ENCODE measurements around the gene TXNDC11. TPM values are rescaled to one million over a fixed set of nuclear protein-coding genes. Genes with fewer than 3 reads are reported as not detected.
A peak's percentile ranks its signal among the peaks of the same experiment; 100 is the strongest.

Gene TXNDC11
- total RNA-seq, 1 donor from 2014 or later: 99.2 TPM

GRCh38 chr16:11639008-11639562, 103.6 kb downstream of the TXNDC11 start:
- DNase-seq: no peak
- Histone ChIP-seq H3K36me3 (no peaks in the 10 kb centered on the region), H3K4me3 (no peak overlapping the region), H3K9me3 (no peaks in the 10 kb centered on the region), H3K27me3 (no peaks in the 10 kb centered on the region), H3K27ac (peak overlapping the region; percentile 92), H3K4me1 (peaks cover 22% of the 10 kb centered on the region)
- TF ChIP-seq CTCF (IDR thresholded peaks at IDR 0.05): no peak
- no peak for ATAC-seq
- intact Hi-C loops (cut with DNase I): no loop called here

GRCh38 chr16:11638140-11638539, 104.5 kb downstream of the TXNDC11 start:
- intact Hi-C loops (cut with DNase I): no loop called here

GRCh38 chr16:11637320-11637719, 105.3 kb downstream of the TXNDC11 start:
- Histone ChIP-seq H3K27ac (no peak overlapping the region), H3K4me1 (peaks cover 38% of the 10 kb centered on the region), H3K36me3 (no peaks in the 10 kb centered on the region), H3K27me3 (no peaks in the 10 kb centered on the region), H3K4me3 (no peak overlapping the region), H3K9me3 (no peaks in the 10 kb centered on the region)
- no peak for DNase-seq
- ATAC-seq: no peak
- intact Hi-C loops (cut with DNase I): no loop called here
- TF ChIP-seq CTCF (IDR thresholded peaks at IDR 0.05): no peak

More at GRCh38 chr16:11638140-11638539, 104.5 kb downstream of the TXNDC11 start:
- ATAC-seq: no peak
- H3K4me1 ChIP-seq: peaks cover 32% of the 10 kb centered on the region
- DNase-seq: no peak
- no peak overlapping the region for H3K27ac ChIP-seq
- no peak for TF ChIP-seq CTCF (IDR thresholded peaks at IDR 0.05)
- no peak overlapping the region for H3K4me3 ChIP-seq
- H3K27me3 ChIP-seq: no peaks in the 10 kb centered on the region
- H3K9me3 ChIP-seq: no peaks in the 10 kb centered on the region
- H3K36me3 ChIP-seq: no peaks in the 10 kb centered on the region

- Histone ChIP-seq H3K4me1 (peaks cover 42% of the 10 kb centered on the region), H3K27me3 (no peaks in the 10 kb centered on the region), H3K4me3 (no peak overlapping the region), H3K36me3 (no peaks in the 10 kb centered on the region), H3K9me3 (no peaks in the 10 kb centered on the region), H3K27ac (no peak overlapping the region)
- DNase-seq (no peak), ATAC-seq (peak; percentile 67)
- TF ChIP-seq CTCF (IDR thresholded peaks at IDR 0.05): no peak
- intact Hi-C loops (cut with DNase I): no loop called here
These were observed 106.4 kb downstream of the TXNDC11 start for GRCh38 chr16:11636172-11636721.

- Histone ChIP-seq H3K27me3 (no peaks in the 10 kb centered on the region), H3K4me1 (peaks cover 40% of the 10 kb centered on the region), H3K27ac (no peak overlapping the region), H3K4me3 (no peak overlapping the region), H3K36me3 (no peaks in the 10 kb centered on the region), H3K9me3 (no peaks in the 10 kb centered on the region)
- DNase-seq (no peak), ATAC-seq (no peak)
- TF ChIP-seq CTCF (IDR thresholded peaks at IDR 0.05): no peak
- intact Hi-C loops (cut with DNase I): no loop called here
These were observed 106.9 kb downstream of the TXNDC11 start for GRCh38 chr16:11635679-11636171.

Measured in upper lobe of right lung (tissue), 1 donor.